H1 (cell line): Measurements from ENCODE around the gene OTOS. TPM values are rescaled to one million over a fixed set of nuclear protein-coding genes. Genes with fewer than 3 reads are reported as not detected.

Experiments
- CTCF ChIA-PET: fragments of 300-600 bp; sonication (Branson Sonifier 250); formaldehyde crosslinking; loops from one replicate; lab custom pipeline; 2021; ENCODE audit not compliant: partially characterized antibody; lab: Charles Lee
- POLR2A ChIA-PET: fragments of 300-600 bp; sonication (Branson Sonifier 250); formaldehyde crosslinking; loops from one replicate; lab custom pipeline; 2021; ENCODE audit warnings: inconsistent platforms; ENCODE audit not compliant: partially characterized antibody; lab: Charles Lee
- DNase-seq, 2 experiments: peaks; one replicate each; pipeline versions ENCODE4 v3.0.0 to v3.0.0-alpha.2; 2010 to 2022; ENCODE audit warnings: low spot score in 2 of 2, low read depth in 1 of 2, mixed read lengths in 1 of 2
- FAIRE-seq: peaks from 2 replicates; lab custom pipeline; 2011; peaks lifted over from hg19 to GRCh38; lab: Jason Lieb, UNC
- H2AFZ ChIP-seq: 2 replicates; pipeline ENCODE4 v1.8.1; 2012; ENCODE audit warnings: low read length, inconsistent platforms
- H2AK5ac ChIP-seq: 2 replicates; pipeline ENCODE4 v1.6.1; 2013; ENCODE audit warnings: low read depth, low read length
- H2BK120ac ChIP-seq: replicated peaks from 2 replicates; pipeline ENCODE3; 2013; ENCODE audit warnings: low read depth, low read length, inconsistent platforms
- H2BK12ac ChIP-seq: 2 replicates; pipeline ENCODE4 v1.6.1; 2013; ENCODE audit warnings: low read depth, low read length
- H2BK15ac ChIP-seq: 2 replicates; pipeline ENCODE4 v1.6.1; 2013; ENCODE audit warnings: low read length
- H2BK20ac ChIP-seq: 2 replicates; pipeline ENCODE4 v1.6.1; 2013; ENCODE audit warnings: low read length
- H2BK5ac ChIP-seq: 2 replicates; pipeline ENCODE4 v1.6.1; 2013; ENCODE audit warnings: low read depth, low read length
- H3K14ac ChIP-seq: 2 replicates; pipeline ENCODE4 v1.6.1; 2013; ENCODE audit warnings: inconsistent platforms; ENCODE audit not compliant: insufficient read length
- H3K18ac ChIP-seq: 2 replicates; pipeline ENCODE4 v1.6.1; 2013; ENCODE audit warnings: low read length; ENCODE audit errors: extremely low read depth
- H3K23ac ChIP-seq: 2 replicates; pipeline ENCODE4 v1.6.1; 2013; ENCODE audit warnings: inconsistent platforms; ENCODE audit not compliant: insufficient read length
- H3K23me2 ChIP-seq: 2 replicates; pipeline ENCODE4 v1.6.1; 2013; ENCODE audit warnings: low read depth, low read length
- H3K27ac ChIP-seq: 2 replicates; pipeline ENCODE4 v1.6.1; 2011; ENCODE audit warnings: low read depth, low read length, inconsistent platforms
- H3K27me3 ChIP-seq, 4 experiments: replicated peaks in 1 of 4; 1 replicate in 1 of 4; 2 replicates in 3 of 4; pipeline versions ENCODE4 v1.6.1 to v1.8.1; 2011 to 2013; ENCODE audit warnings: low read length in 3 of 4, mild to moderate bottlenecking in 3 of 4, inconsistent platforms in 2 of 4, mixed read lengths in 2 of 4, moderate library complexity in 1 of 4; ENCODE audit not compliant: control insufficient read depth in 3 of 4, insufficient read depth in 3 of 4; ENCODE audit errors: extremely low read depth in 1 of 4
- H3K36me3 ChIP-seq, 4 experiments: 2 replicates each; pipeline versions ENCODE4 v1.6.1 to v1.8.1; 2011 to 2013; ENCODE audit warnings: mild to moderate bottlenecking in 4 of 4, low read length in 3 of 4, moderate library complexity in 2 of 4, control low read depth in 1 of 4, inconsistent platforms in 1 of 4; ENCODE audit not compliant: insufficient read depth in 4 of 4, control insufficient read depth in 2 of 4
- H3K4ac ChIP-seq: replicated peaks from 2 replicates; pipeline ENCODE3; 2013; ENCODE audit warnings: low read length, low read depth, mixed read lengths, inconsistent platforms; ENCODE audit not compliant: insufficient read length
- H3K4me1 ChIP-seq, 4 experiments: replicated peaks in 1 of 4; 1 replicate in 1 of 4; 2 replicates in 3 of 4; pipeline versions ENCODE4 v1.6.1 to v1.8.1; 2011 to 2013; ENCODE audit warnings: low read length in 3 of 4, inconsistent platforms in 2 of 4, mixed read lengths in 1 of 4; ENCODE audit not compliant: insufficient read depth in 4 of 4, control insufficient read depth in 3 of 4
- H3K4me2 ChIP-seq, 2 experiments: 2 replicates each; pipeline versions ENCODE4 v1.6.1 to v1.8.1; 2011 to 2013; ENCODE audit warnings: low read depth in 2 of 2, low read length in 2 of 2, control low read depth in 1 of 2, inconsistent platforms in 1 of 2, mild to moderate bottlenecking in 1 of 2; ENCODE audit not compliant: insufficient read depth in 1 of 2
- H3K4me3 ChIP-seq, 4 experiments: fragments of 200-600, 300-600 bp in 1 of 4; sonication (generic), shearing (Covaris generic), sonication (Bioruptor Twin) in 1 of 4; 2 replicates each; pipeline versions ENCODE4 v1.5.1 to v1.8.1; 2011 to 2016; ENCODE audit warnings: low read length in 4 of 4, low read depth in 3 of 4, control low read depth in 2 of 4, inconsistent platforms in 2 of 4, mild to moderate bottlenecking in 2 of 4, mixed read lengths in 1 of 4, moderate library complexity in 1 of 4; ENCODE audit not compliant: insufficient read depth in 2 of 4; ENCODE audit errors: extremely low read depth in 1 of 4
- H3K56ac ChIP-seq: replicated peaks from 2 replicates; pipeline ENCODE3; 2013; ENCODE audit warnings: low read depth, mild to moderate bottlenecking, mixed read lengths, low read length, inconsistent platforms; ENCODE audit not compliant: insufficient read length
- H3K79me1 ChIP-seq: 2 replicates; pipeline ENCODE4 v1.6.1; 2013; ENCODE audit warnings: low read depth, low read length, control low read depth
- H3K79me2 ChIP-seq, 2 experiments: 2 replicates each; pipeline versions ENCODE4 v1.6.1 to v1.8.1; 2012 to 2013; ENCODE audit warnings: low read length in 2 of 2, mild to moderate bottlenecking in 2 of 2, inconsistent platforms in 1 of 2; ENCODE audit not compliant: insufficient read depth in 2 of 2, control insufficient read depth in 1 of 2
- H3K9ac ChIP-seq, 4 experiments: replicated peaks in 1 of 4; 1 replicate in 1 of 4; 2 replicates in 3 of 4; pipeline versions ENCODE4 v1.6.1 to v1.8.1; 2011 to 2013; ENCODE audit warnings: low read depth in 3 of 4, low read length in 3 of 4, control low read depth in 2 of 4, mild to moderate bottlenecking in 2 of 4, moderate library complexity in 2 of 4, inconsistent platforms in 1 of 4; ENCODE audit errors: extremely low read depth in 1 of 4
- H3K9me3 ChIP-seq, 2 experiments: 2 replicates each; pipeline versions ENCODE4 v1.6.1 to v1.8.1; 2012 to 2013; ENCODE audit warnings: mild to moderate bottlenecking in 2 of 2, moderate library complexity in 2 of 2, control low read depth in 1 of 2, inconsistent platforms in 1 of 2, low read depth in 1 of 2, low read length in 1 of 2, mixed read lengths in 1 of 2; ENCODE audit not compliant: insufficient read depth in 2 of 2
- H4K20me1 ChIP-seq, 2 experiments: replicated peaks in 1 of 2; 2 replicates each; pipeline versions ENCODE3 to v1.8.1; 2011 to 2013; ENCODE audit warnings: inconsistent platforms in 2 of 2, low read length in 2 of 2, mild to moderate bottlenecking in 1 of 2; ENCODE audit not compliant: insufficient read depth in 2 of 2, control insufficient read depth in 1 of 2
- H4K5ac ChIP-seq: 2 replicates; pipeline ENCODE4 v1.6.1; 2013; ENCODE audit warnings: low read length, low read depth, mixed read lengths, inconsistent platforms; ENCODE audit not compliant: insufficient read length
- H4K8ac ChIP-seq: 2 replicates; pipeline ENCODE4 v1.8.0; 2013; ENCODE audit warnings: mild to moderate bottlenecking, moderate library complexity, low read length, inconsistent platforms; ENCODE audit not compliant: insufficient read depth; ENCODE audit errors: extremely low read depth
- H4K91ac ChIP-seq: replicated peaks from 2 replicates; pipeline ENCODE3; 2013; ENCODE audit warnings: low read length, mixed read lengths, inconsistent platforms; ENCODE audit not compliant: insufficient read length
- PHF8 ChIP-seq: fragments of 200-600 bp; sonication (generic); conservative IDR thresholded peaks from 2 replicates; pipeline ENCODE4 v1.7.1; 2012; ENCODE audit warnings: low read depth, mild to moderate bottlenecking, inconsistent platforms, low read length, moderate library complexity
- RAD21 ChIP-seq, 2 experiments: IDR thresholded peaks in 1 of 2; conservative IDR thresholded peaks in 1 of 2; 2 replicates each; pipeline ENCODE4 v1.6.1; 2011; ENCODE audit warnings: low read depth in 2 of 2, low read length in 2 of 2, improper control_type of control experiment in 1 of 2, inconsistent platforms in 1 of 2, mild to moderate bottlenecking in 1 of 2, moderate library complexity in 1 of 2
- SUZ12 ChIP-seq: fragments of 200-600 bp; sonication (generic); IDR thresholded peaks from 2 replicates; pipeline ENCODE4 v1.6.1; 2012; ENCODE audit warnings: mild to moderate bottlenecking, inconsistent platforms, low read length, moderate library complexity, mixed read lengths
- TAF1 ChIP-seq: IDR thresholded peaks from 2 replicates; pipeline ENCODE4 v1.6.1; 2011; ENCODE audit warnings: mild to moderate bottlenecking, low read depth, low read length
- TBP ChIP-seq: IDR thresholded peaks from 2 replicates; pipeline ENCODE4 v1.6.1; 2011; ENCODE audit warnings: low read depth, low read length, improper control_type of control experiment
- WGBS, 2 experiments: shearing (Covaris generic) in 1 of 2; methylation state at CpG; one replicate each; pipeline versions ENCODE4 v1.1.6 to v1.1.7; 2013 to 2015; ENCODE audit warnings: low lambda C conversion rate in 2 of 2, mixed read lengths in 2 of 2, inconsistent platforms in 1 of 2, low coverage in 1 of 2, missing lambda C conversion rate in 1 of 2; ENCODE audit not compliant: insufficient replicate concordance in 2 of 2, insufficient coverage in 1 of 2, insufficient read length in 1 of 2; ENCODE audit errors: extremely low coverage in 1 of 2, missing lambda C conversion rate in 1 of 2; 5-methylcytosine and 5-hydroxymethylcytosine counted together
- polyA plus RNA-seq, 7 experiments: library from polyadenylated mRNA; depleted of rRNA in 3 of 7; stranded (reverse) in 5 of 7; unstranded in 2 of 7; fragments of >200 nt in 5 of 7; fragments of 200-250 nt in 2 of 7; gene quantifications; 1 replicate in 5 of 7; 2 replicates in 1 of 7; 4 replicates in 1 of 7; pipeline versions ENCODE4 v1.2.1 to v1.2.3, GENCODE V29; 2011 to 2013; ENCODE audit warnings: missing spikeins in 2 of 7, mixed read lengths in 2 of 7
- total RNA-seq: library from RNA; stranded (reverse); fragmentation: NEBNext Ultra II Directional; extraction: Animal tissue kit (Norgen Biotek cat#: 25700); gene quantifications from 2 replicates; pipeline ENCODE4 v1.2.1, GENCODE V29; 2021

The OTOS gene
- total and polyA plus RNA-seq, 2 of the 8 experiments (the other 6 are each of a cell fraction or from before 2014, with no cell fraction given) = 0.17 TPM; not detected in 1

GRCh38 chr2:240138254-240138984, 2.0 kb downstream of the OTOS start:
- H3K56ac ChIP-seq = no peak overlapping the region
- H3K27ac ChIP-seq = no peak overlapping the region
- no peaks in the 10 kb centered on the region for H3K9me3 ChIP-seq
- H2BK12ac ChIP-seq = no peak overlapping the region
- peaks cover 13 to 23% of the 10 kb centered on the region in 2 experiments for H3K79me2 ChIP-seq
- no peak overlapping the region for H4K5ac ChIP-seq
- peaks cover 12 to 13% of the 10 kb centered on the region in 2 experiments for H4K20me1 ChIP-seq
- H2AFZ ChIP-seq = no peak overlapping the region
- H3K4me1 ChIP-seq = peaks cover 0 to 25% (median 19%) of the 10 kb centered on the region in 4 experiments; a peak in 6 of 7 replicates
- no peak overlapping the region for H3K4me2 ChIP-seq
- H3K23me2 ChIP-seq = peaks cover 14% of the 10 kb centered on the region; the same call in 1 of the 2 replicates
- peaks cover 10% of the 10 kb centered on the region for H3K79me1 ChIP-seq
- no peak overlapping the region for H2BK5ac ChIP-seq
- DNase-seq = no peak
- H3K18ac ChIP-seq = no peak overlapping the region; the same call in 1 of the 2 replicates
- H4K91ac ChIP-seq = peak overlapping the region; percentile 42
- no peak overlapping the region for H3K4me3 ChIP-seq
- no peak overlapping the region for H4K8ac ChIP-seq
- ChIA-PET POLR2A (interaction anchor here (0.6 to 1.4 kb wide), 2 partner anchors 10 to 1806 kb away, joined by 3 to 5 read pairs; no protein-coding TSS in a partner anchor), CTCF (interaction anchor here (1.0 to 1.5 kb wide), 2 partner anchors 77 to 160 kb away, joined by 3 to 6 read pairs; no protein-coding TSS in a partner anchor)
- peaks cover 0 to 6% (median 3%) of the 10 kb centered on the region in 4 experiments; a peak in 3 of 8 replicates for H3K36me3 ChIP-seq
- peaks cover 0 to 8% (median 6%) of the 10 kb centered on the region in 4 experiments; a peak in 5 of 7 replicates for H3K27me3 ChIP-seq
- no peak overlapping the region for H2AK5ac ChIP-seq
- no peak overlapping the region for H3K23ac ChIP-seq
- H2BK120ac ChIP-seq = no peak overlapping the region
- H2BK15ac ChIP-seq = 0 out of 2 replicates have a peak overlapping the region, but pooled peaks have one; percentile 46
- no peak overlapping the region for H2BK20ac ChIP-seq
- no peak overlapping the region for H3K14ac ChIP-seq
- no peak overlapping the region for H3K4ac ChIP-seq
- WGBS, 2 experiments = 89% methylated on average over 9 of the region's 9 CpGs; no CpG with 5 or more reads in 1 of the 2 experiments
- no peak for FAIRE-seq
- no peak overlapping the region for H3K9ac ChIP-seq
- no peak for TF ChIP-seq SUZ12
- TF ChIP-seq RAD21 (IDR thresholded peaks at IDR 0.05 in 1 of 2, conservative IDR thresholded peaks at IDR 0.05 in 1 of 2; ENCODE audit: low read depth in 2 of 2, low read length in 2 of 2) = no peak
- no peak for TF ChIP-seq PHF8
- no peak for TF ChIP-seq TAF1
- no peak for TF ChIP-seq TBP
